ENCODE results near the gene CPNE6.

Gene CPNE6

GRCh38 chr14:24060984-24061913 is 10.1 kb upstream of the CPNE6 start:
- H3K4me3 Mint-ChIP-seq: no peak overlapping the region
- H3K27me3 Mint-ChIP-seq: no peaks in the 10 kb centered on the region
- no peak for ATAC-seq
- no peaks in the 10 kb centered on the region for H3K36me3 Mint-ChIP-seq
- peaks cover 5% of the 10 kb centered on the region for H3K4me1 Mint-ChIP-seq
- no peaks in the 10 kb centered on the region for H3K9me3 Mint-ChIP-seq
- H3K27ac Mint-ChIP-seq: no peak overlapping the region

- Mint-ChIP-seq H3K27me3 (no peaks in the 10 kb centered on the region), H3K4me1 (peaks cover 5% of the 10 kb centered on the region), H3K27ac (no peak overlapping the region), H3K36me3 (no peaks in the 10 kb centered on the region), H3K4me3 (no peak overlapping the region), H3K9me3 (no peaks in the 10 kb centered on the region)
- no peak for ATAC-seq
Observed at GRCh38 chr14:24062216-24062980, 9.0 kb upstream of the CPNE6 start.

- H3K4me1 Mint-ChIP-seq: peaks cover under 1% of the 10 kb centered on the region
- H3K4me3 Mint-ChIP-seq: no peak overlapping the region
- ATAC-seq: no peak
- H3K9me3 Mint-ChIP-seq: no peaks in the 10 kb centered on the region
- H3K36me3 Mint-ChIP-seq: no peaks in the 10 kb centered on the region
- H3K27ac Mint-ChIP-seq: no peak overlapping the region
- H3K27me3 Mint-ChIP-seq: no peaks in the 10 kb centered on the region
Observed at GRCh38 chr14:24063263-24063836, 8.0 kb upstream of the CPNE6 start.

GRCh38 chr14:24064091-24064795 is 7.1 kb upstream of the CPNE6 start:
- no peaks in the 10 kb centered on the region for H3K36me3 Mint-ChIP-seq
- no peak for ATAC-seq
- no peaks in the 10 kb centered on the region for H3K27me3 Mint-ChIP-seq
- H3K9me3 Mint-ChIP-seq: no peaks in the 10 kb centered on the region
- no peak overlapping the region for H3K27ac Mint-ChIP-seq
- no peaks in the 10 kb centered on the region for H3K4me1 Mint-ChIP-seq
- H3K4me3 Mint-ChIP-seq: no peak overlapping the region

GRCh38 chr14:24064856-24065255 is 6.5 kb upstream of the CPNE6 start:
- Mint-ChIP-seq H3K9me3 (no peaks in the 10 kb centered on the region), H3K36me3 (no peaks in the 10 kb centered on the region), H3K27ac (no peak overlapping the region), H3K27me3 (no peaks in the 10 kb centered on the region), H3K4me3 (no peak overlapping the region), H3K4me1 (no peaks in the 10 kb centered on the region)
- ATAC-seq: no peak

GRCh38 chr14:24065408-24065807 is 6.0 kb upstream of the CPNE6 start:
- Mint-ChIP-seq H3K4me1 (peaks cover 3% of the 10 kb centered on the region), H3K9me3 (no peaks in the 10 kb centered on the region), H3K27me3 (no peaks in the 10 kb centered on the region), H3K27ac (no peak overlapping the region), H3K4me3 (no peak overlapping the region), H3K36me3 (no peaks in the 10 kb centered on the region)
- ATAC-seq: no peak

GRCh38 chr14:24066496-24067132 is 4.7 kb upstream of the CPNE6 start:
- H3K27me3 Mint-ChIP-seq: no peaks in the 10 kb centered on the region
- ATAC-seq: no peak
- no peaks in the 10 kb centered on the region for H3K9me3 Mint-ChIP-seq
- no peaks in the 10 kb centered on the region for H3K36me3 Mint-ChIP-seq
- H3K27ac Mint-ChIP-seq: no peak overlapping the region
- H3K4me3 Mint-ChIP-seq: no peak overlapping the region
- H3K4me1 Mint-ChIP-seq: peaks cover 4% of the 10 kb centered on the region

GRCh38 chr14:24067133-24068082 is 4.0 kb upstream of the CPNE6 start:
- no peak for ATAC-seq
- H3K9me3 Mint-ChIP-seq: no peaks in the 10 kb centered on the region
- no peaks in the 10 kb centered on the region for H3K27me3 Mint-ChIP-seq
- no peak overlapping the region for H3K27ac Mint-ChIP-seq
- no peaks in the 10 kb centered on the region for H3K36me3 Mint-ChIP-seq
- H3K4me3 Mint-ChIP-seq: no peak overlapping the region
- H3K4me1 Mint-ChIP-seq: peaks cover 4% of the 10 kb centered on the region

- Mint-ChIP-seq H3K4me3 (no peak overlapping the region), H3K9me3 (no peaks in the 10 kb centered on the region), H3K36me3 (no peaks in the 10 kb centered on the region), H3K27me3 (no peaks in the 10 kb centered on the region), H3K4me1 (peaks cover 4% of the 10 kb centered on the region), H3K27ac (no peak overlapping the region)
- no peak for ATAC-seq
Observed at GRCh38 chr14:24068711-24069410, 2.5 kb upstream of the CPNE6 start.

- peaks cover 4% of the 10 kb centered on the region for H3K4me1 Mint-ChIP-seq
- no peak for ATAC-seq
- H3K9me3 Mint-ChIP-seq: no peaks in the 10 kb centered on the region
- no peaks in the 10 kb centered on the region for H3K36me3 Mint-ChIP-seq
- H3K4me3 Mint-ChIP-seq: no peak overlapping the region
- no peaks in the 10 kb centered on the region for H3K27me3 Mint-ChIP-seq
- H3K27ac Mint-ChIP-seq: no peak overlapping the region
Observed at GRCh38 chr14:24069411-24069735, 2.0 kb upstream of the CPNE6 start.

- Mint-ChIP-seq H3K27ac (no peak overlapping the region), H3K27me3 (no peaks in the 10 kb centered on the region), H3K4me3 (no peak overlapping the region), H3K36me3 (no peaks in the 10 kb centered on the region), H3K9me3 (no peaks in the 10 kb centered on the region), H3K4me1 (peaks cover 13% of the 10 kb centered on the region)
- no peak for ATAC-seq
Observed at GRCh38 chr14:24070285-24071143, 848 bp upstream of the CPNE6 start.

GRCh38 chr14:24071836-24072430 is 571 bp downstream of the CPNE6 start:
- Mint-ChIP-seq H3K4me1 (peaks cover 25% of the 10 kb centered on the region), H3K27me3 (no peaks in the 10 kb centered on the region), H3K27ac (no peak overlapping the region), H3K36me3 (no peaks in the 10 kb centered on the region), H3K9me3 (no peaks in the 10 kb centered on the region), H3K4me3 (no peak overlapping the region)
- ATAC-seq: no peak

All from stimulated activated memory B cell treated with anti-CD40 and anti-IgM and Interleukin-4, amounts not matched to agents 10 μg/mL and 1 μg/mL and 100 μg/mL, for 72 hours (primary cell).